Fibroblast of upper back skin (primary cell): ENCODE data around the gene GNAS-AS1.

Experiments
- DNase-seq: peaks from one replicate; pipeline ENCODE4 v3.0.0-alpha.2; 2013

The GNAS-AS1 gene

GRCh38 chr20:58807801-58808200 lies 42.9 kb downstream of the GNAS-AS1 start:
- DNase-seq = no peak

- no peak for DNase-seq
These were observed 47.2 kb downstream of the GNAS-AS1 start for GRCh38 chr20:58803533-58803932.

GRCh38 chr20:58802061-58802460 lies 48.6 kb downstream of the GNAS-AS1 start:
- DNase-seq = no peak

- DNase-seq = no peak
These were observed 50.4 kb downstream of the GNAS-AS1 start for GRCh38 chr20:58800134-58800871.

- no peak for DNase-seq
These were observed 53.0 kb downstream of the GNAS-AS1 start for GRCh38 chr20:58797371-58798338.

- no peak for DNase-seq
These were observed 54.8 kb downstream of the GNAS-AS1 start for GRCh38 chr20:58795923-58796245.

- DNase-seq = no peak
These were observed 55.4 kb downstream of the GNAS-AS1 start for GRCh38 chr20:58795181-58795922.

GRCh38 chr20:58794510-58795180 lies 56.1 kb downstream of the GNAS-AS1 start:
- DNase-seq = no peak

- DNase-seq = no peak
These were observed 56.9 kb downstream of the GNAS-AS1 start for GRCh38 chr20:58793512-58794420.

- DNase-seq = no peak
These were observed 58.3 kb downstream of the GNAS-AS1 start for GRCh38 chr20:58792426-58792825.

- DNase-seq = peak; percentile 3
These were observed 59.4 kb downstream of the GNAS-AS1 start for GRCh38 chr20:58791286-58791685.

GRCh38 chr20:58790454-58790853 lies 60.2 kb downstream of the GNAS-AS1 start:
- no peak for DNase-seq

GRCh38 chr20:58788896-58789544 lies 61.7 kb downstream of the GNAS-AS1 start:
- no peak for DNase-seq

GRCh38 chr20:58787211-58788005 lies 63.3 kb downstream of the GNAS-AS1 start:
- no peak for DNase-seq

- DNase-seq = no peak
These were observed 66.2 kb downstream of the GNAS-AS1 start for GRCh38 chr20:58784321-58785074.

- DNase-seq = no peak
These were observed 67.1 kb downstream of the GNAS-AS1 start for GRCh38 chr20:58783511-58784011.

GRCh38 chr20:58781138-58781537 lies 69.6 kb downstream of the GNAS-AS1 start:
- DNase-seq = no peak

- no peak for DNase-seq
These were observed 71.9 kb downstream of the GNAS-AS1 start for GRCh38 chr20:58778760-58779159.

- no peak for DNase-seq
These were observed 73.0 kb downstream of the GNAS-AS1 start for GRCh38 chr20:58777657-58778056.
